Measurements from ENCODE around the gene TRPM3. TPM values are rescaled to one million over a fixed set of nuclear protein-coding genes. Genes with fewer than 3 reads are reported as not detected.

Gene TRPM3
- total and polyA plus RNA-seq, 2 of the 8 experiments (the other 6 are each of a cell fraction or from before 2014, with no cell fraction given) = 2.4 to 10.9 TPM

DNA sequence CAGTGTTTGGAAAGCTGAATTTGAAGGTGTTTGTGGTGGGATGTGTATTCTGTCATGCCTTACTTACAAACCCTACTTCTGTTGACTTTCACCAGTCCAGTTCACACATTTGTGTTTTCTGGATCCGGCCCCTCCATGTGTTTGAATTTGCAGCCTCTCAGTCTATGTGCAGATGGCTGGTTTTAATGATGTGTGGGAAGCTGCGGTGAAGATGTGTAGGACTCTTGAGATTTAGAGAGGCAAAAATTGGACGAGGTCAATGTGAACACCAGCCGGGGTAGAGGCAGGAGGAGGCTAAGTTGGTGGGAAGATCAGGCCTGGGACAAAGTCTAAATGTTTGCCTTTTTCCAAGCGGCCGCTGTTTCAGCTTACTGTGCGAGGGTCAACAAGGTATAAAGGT, 591.6 kb downstream of the TRPM3 start:
- no peak overlapping the region for H3K18ac ChIP-seq (ENCODE audit: extremely low read depth, low read length)
- H3K36me3 ChIP-seq (ENCODE audit: control insufficient read depth in 2 of 4, insufficient read depth in 4 of 4, low read length in 3 of 4) = no peaks in the 10 kb centered on the region
- no peak overlapping the region for H3K4ac ChIP-seq (replicated peaks; ENCODE audit: insufficient read length, low read depth, low read length)
- no peak overlapping the region for H2BK15ac ChIP-seq (ENCODE audit: low read length)
- H3K79me2 ChIP-seq (ENCODE audit: control insufficient read depth in 1 of 2, insufficient read depth in 2 of 2, low read length in 2 of 2) = no peaks in the 10 kb centered on the region
- no peak overlapping the region for H4K91ac ChIP-seq (replicated peaks; ENCODE audit: insufficient read length, low read length)
- POLR2A ChIA-PET (ENCODE audit: partially characterized antibody) = no interaction called here
- H4K8ac ChIP-seq (ENCODE audit: extremely low read depth, insufficient read depth, low read length) = no peak overlapping the region; the same call in 1 of the 2 replicates
- FAIRE-seq (no peak), DNase-seq (ENCODE audit: low read depth in 1 of 2, low spot score in 2 of 2) (no peak)
- H3K79me1 ChIP-seq (ENCODE audit: low read depth, low read length) = no peaks in the 10 kb centered on the region
- no peak overlapping the region for H3K27ac ChIP-seq (ENCODE audit: low read depth, low read length)
- no peak overlapping the region for H3K14ac ChIP-seq (ENCODE audit: insufficient read length)
- no peaks in the 10 kb centered on the region for H4K20me1 ChIP-seq (replicated peaks in 1 of 2; ENCODE audit: control insufficient read depth in 1 of 2, insufficient read depth in 2 of 2, low read length in 2 of 2)
- H4K5ac ChIP-seq (ENCODE audit: insufficient read length, low read depth, low read length) = no peak overlapping the region
- WGBS, 2 experiments (ENCODE audit: extremely low coverage in 1 of 2, insufficient coverage in 1 of 2, insufficient read length in 1 of 2, insufficient replicate concordance in 2 of 2, low coverage in 1 of 2, low lambda C conversion rate in 2 of 2, missing lambda C conversion rate in 1 of 2) = 93% methylated on average over 7 of the region's 7 CpGs; no CpG with 5 or more reads in 1 of the 2 experiments
- H2BK20ac ChIP-seq (ENCODE audit: low read length) = no peak overlapping the region
- H3K23me2 ChIP-seq (ENCODE audit: low read depth, low read length) = no peaks in the 10 kb centered on the region
- no peak overlapping the region; a peak in 1 of 7 replicates for H3K9ac ChIP-seq (replicated peaks in 1 of 4; ENCODE audit: extremely low read depth in 1 of 4, low read depth in 3 of 4, low read length in 3 of 4)
- no peak overlapping the region for H3K23ac ChIP-seq (ENCODE audit: insufficient read length)
- no peak overlapping the region for H2BK12ac ChIP-seq (ENCODE audit: low read depth, low read length)
- H3K4me3 ChIP-seq (ENCODE audit: extremely low read depth in 1 of 4, insufficient read depth in 2 of 4, low read depth in 3 of 4, low read length in 4 of 4) = no peak overlapping the region
- no peak overlapping the region for H2BK120ac ChIP-seq (replicated peaks; ENCODE audit: low read depth, low read length)
- no peak overlapping the region for H2BK5ac ChIP-seq (ENCODE audit: low read depth, low read length)
- H2AK5ac ChIP-seq (ENCODE audit: low read depth, low read length) = no peak overlapping the region
- CTCF ChIA-PET (ENCODE audit: partially characterized antibody) = interaction anchor here (0.8 kb wide), 1 partner anchor 20 kb away, joined by 3 read pairs; no protein-coding TSS in a partner anchor
- no peak overlapping the region for H3K56ac ChIP-seq (replicated peaks; ENCODE audit: insufficient read length, low read depth, low read length)
- H3K4me1 ChIP-seq (replicated peaks in 1 of 4; ENCODE audit: control insufficient read depth in 3 of 4, insufficient read depth in 4 of 4, low read length in 3 of 4) = no peaks in the 10 kb centered on the region
- peaks cover 0 to 3% of the 10 kb centered on the region in 2 experiments; a peak in 1 of 4 replicates for H3K9me3 ChIP-seq (ENCODE audit: insufficient read depth in 2 of 2, low read depth in 1 of 2, low read length in 1 of 2)
- no peak overlapping the region for H2AFZ ChIP-seq (ENCODE audit: low read length)
- H3K27me3 ChIP-seq (replicated peaks in 1 of 4; ENCODE audit: control insufficient read depth in 3 of 4, extremely low read depth in 1 of 4, insufficient read depth in 3 of 4, low read length in 3 of 4) = no peaks in the 10 kb centered on the region
- no peak overlapping the region for H3K4me2 ChIP-seq (ENCODE audit: insufficient read depth in 1 of 2, low read depth in 2 of 2, low read length in 2 of 2)
- no peak for TF ChIP-seq SIRT6 (IDR thresholded peaks at IDR 0.05; ENCODE audit: low read length)
- no peak for TF ChIP-seq RXRA (IDR thresholded peaks at IDR 0.05; ENCODE audit: insufficient read depth, low read depth, low read length)
- TF ChIP-seq SP2 (IDR thresholded peaks at IDR 0.05; ENCODE audit: low read length) = no peak
- TF ChIP-seq KDM5A (IDR thresholded peaks at IDR 0.05; ENCODE audit: low read length) = no peak
- no peak for TF ChIP-seq HDAC6 (IDR thresholded peaks at IDR 0.05; ENCODE audit: low read depth, low read length)
- TF ChIP-seq KDM1A (IDR thresholded peaks at IDR 0.05; ENCODE audit: borderline replicate concordance, low read length) = no peak
- TF ChIP-seq EP300 (IDR thresholded peaks at IDR 0.05; ENCODE audit: borderline replicate concordance in 1 of 2, low read depth in 2 of 2, low read length in 2 of 2) = no peak
- TF ChIP-seq CHD2 (IDR thresholded peaks at IDR 0.05; ENCODE audit: low read length) = no peak
- TF ChIP-seq NRF1 (IDR thresholded peaks at IDR 0.05; ENCODE audit: low read depth, low read length) = no peak
- no peak for TF ChIP-seq SAP30 (IDR thresholded peaks at IDR 0.05; ENCODE audit: insufficient read depth, insufficient replicate concordance, low read length)
- no peak for TF ChIP-seq SUZ12 (IDR thresholded peaks at IDR 0.05; ENCODE audit: low read length)
- no peak for TF ChIP-seq FOSL1 (IDR thresholded peaks at IDR 0.05; ENCODE audit: insufficient read depth, low read depth, low read length)
- TF ChIP-seq ASH2L (IDR thresholded peaks at IDR 0.05; ENCODE audit: low read length) = no peak
- TF ChIP-seq CTBP2 (IDR thresholded peaks at IDR 0.05; ENCODE audit: borderline replicate concordance, insufficient read depth, insufficient read length, low read length) = no peak
- TF ChIP-seq TBP (IDR thresholded peaks at IDR 0.05; ENCODE audit: low read depth, low read length) = no peak

Measured in H1 (cell line).